ENCODE measurements around the gene FOXP4. TPM values are rescaled to one million over a fixed set of nuclear protein-coding genes. Genes with fewer than 3 reads are reported as not detected.

Gene FOXP4
- total RNA-seq, 1 experiment from 2014 or later, result 26.0 TPM

DNA sequence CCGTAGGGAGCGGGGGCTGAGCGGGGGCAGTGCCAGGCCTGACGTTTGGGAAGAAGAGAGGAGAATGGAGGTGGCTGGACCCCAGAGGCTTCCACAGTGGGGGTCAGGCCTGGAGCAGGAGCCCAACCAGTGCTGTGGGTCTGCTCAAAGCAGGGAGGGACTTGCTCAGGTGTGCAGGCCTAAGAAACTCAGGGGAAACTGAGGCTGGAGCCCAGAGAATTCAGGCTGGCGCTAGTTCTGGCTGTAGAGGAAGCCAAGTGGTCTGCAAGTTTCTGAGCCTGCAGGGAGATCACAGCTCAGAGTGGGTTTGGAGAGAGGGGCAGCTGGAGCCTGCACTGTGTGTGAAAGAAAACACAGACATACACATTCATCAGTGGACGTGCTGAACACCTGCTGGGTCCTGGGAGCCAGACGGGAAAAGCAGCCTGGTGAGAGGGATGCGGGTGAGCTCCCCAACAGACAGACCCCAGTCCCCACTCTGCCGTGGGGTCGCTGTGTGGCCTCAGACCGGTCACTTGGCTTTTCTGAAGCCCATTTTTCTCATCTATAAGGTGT is 17.7 kb upstream of the FOXP4 start:
- Histone ChIP-seq H3F3A (ENCODE audit: insufficient read depth, low read depth) (no peaks in the 10 kb centered on the region), H3K9me2 (ENCODE audit: insufficient read depth) (no peaks in the 10 kb centered on the region), H3K4me1 (replicated peaks; ENCODE audit: insufficient read depth) (peaks cover 14% of the 10 kb centered on the region; the same call in 1 of the 2 replicates), H3K27me3 (ENCODE audit: insufficient read depth, low read depth) (no peaks in the 10 kb centered on the region), H3K79me2 (ENCODE audit: low read depth) (no peaks in the 10 kb centered on the region), H3K4me2 (no peak overlapping the region), H3K36me3 (ENCODE audit: low read depth) (no peaks in the 10 kb centered on the region), H4K20me1 (ENCODE audit: insufficient read depth) (no peaks in the 10 kb centered on the region), H3K9me3 (ENCODE audit: insufficient read depth, low read depth) (no peaks in the 10 kb centered on the region), H2AFZ (no peak overlapping the region), H3K4me3 (no peak overlapping the region), H3K27ac (no peak overlapping the region)
- POLR2A ChIA-PET (ENCODE audit: unreplicated experiment), result no interaction called here
- intact Hi-C loops (cut with micrococcal nuclease; ENCODE audit: unreplicated experiment), result no loop called here
- CTCF ChIA-PET, result no interaction called here
- no peak for DNase-seq
- TF ChIP-seq EZH2 (IDR thresholded peaks at IDR 0.05; ENCODE audit: low read depth), result no peak
- TF ChIP-seq, protein P1, sequence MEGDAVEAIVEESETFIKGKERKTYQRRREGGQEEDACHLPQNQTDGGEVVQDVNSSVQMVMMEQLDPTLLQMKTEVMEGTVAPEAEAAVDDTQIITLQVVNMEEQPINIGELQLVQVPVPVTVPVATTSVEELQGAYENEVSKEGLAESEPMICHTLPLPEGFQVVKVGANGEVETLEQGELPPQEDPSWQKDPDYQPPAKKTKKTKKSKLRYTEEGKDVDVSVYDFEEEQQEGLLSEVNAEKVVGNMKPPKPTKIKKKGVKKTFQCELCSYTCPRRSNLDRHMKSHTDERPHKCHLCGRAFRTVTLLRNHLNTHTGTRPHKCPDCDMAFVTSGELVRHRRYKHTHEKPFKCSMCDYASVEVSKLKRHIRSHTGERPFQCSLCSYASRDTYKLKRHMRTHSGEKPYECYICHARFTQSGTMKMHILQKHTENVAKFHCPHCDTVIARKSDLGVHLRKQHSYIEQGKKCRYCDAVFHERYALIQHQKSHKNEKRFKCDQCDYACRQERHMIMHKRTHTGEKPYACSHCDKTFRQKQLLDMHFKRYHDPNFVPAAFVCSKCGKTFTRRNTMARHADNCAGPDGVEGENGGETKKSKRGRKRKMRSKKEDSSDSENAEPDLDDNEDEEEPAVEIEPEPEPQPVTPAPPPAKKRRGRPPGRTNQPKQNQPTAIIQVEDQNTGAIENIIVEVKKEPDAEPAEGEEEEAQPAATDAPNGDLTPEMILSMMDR (conservative IDR thresholded peaks at IDR 0.05), result no peak
- no TSS peak for BruUV-seq (replicated peaks)

DNA sequence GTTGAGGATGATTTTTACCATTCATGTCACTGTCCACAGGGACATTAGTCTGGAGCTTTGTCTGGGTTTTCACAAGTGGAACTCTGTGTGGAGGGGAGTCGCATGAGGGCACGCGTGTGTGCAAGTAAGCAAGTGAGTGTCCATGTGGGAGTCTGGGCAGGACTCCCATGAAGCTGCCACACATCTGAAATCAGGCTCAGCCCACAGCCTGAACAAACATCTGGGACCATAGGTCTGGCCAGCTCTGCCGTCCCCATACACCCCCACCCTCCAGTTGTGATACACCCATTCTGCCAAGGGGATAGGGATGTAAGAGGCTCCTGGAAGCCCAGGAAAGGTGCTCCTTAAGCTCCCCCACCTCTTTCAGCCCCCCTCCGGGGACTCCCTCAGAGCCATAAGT is 17.1 kb upstream of the FOXP4 start:
- intact Hi-C loops (cut with micrococcal nuclease; ENCODE audit: unreplicated experiment), result no loop called here
- CTCF ChIA-PET, result no interaction called here
- Histone ChIP-seq H3K36me3 (ENCODE audit: low read depth) (no peaks in the 10 kb centered on the region), H3K9me2 (ENCODE audit: insufficient read depth) (no peaks in the 10 kb centered on the region), H3K27me3 (ENCODE audit: insufficient read depth, low read depth) (no peaks in the 10 kb centered on the region), H3F3A (ENCODE audit: insufficient read depth, low read depth) (no peaks in the 10 kb centered on the region), H3K4me3 (no peak overlapping the region), H4K20me1 (ENCODE audit: insufficient read depth) (no peaks in the 10 kb centered on the region), H2AFZ (no peak overlapping the region), H3K4me1 (replicated peaks; ENCODE audit: insufficient read depth) (peaks cover 14% of the 10 kb centered on the region; the same call in 1 of the 2 replicates), H3K27ac (no peak overlapping the region), H3K4me2 (no peak overlapping the region), H3K9me3 (ENCODE audit: insufficient read depth, low read depth) (no peaks in the 10 kb centered on the region), H3K79me2 (ENCODE audit: low read depth) (no peaks in the 10 kb centered on the region)
- POLR2A ChIA-PET (ENCODE audit: unreplicated experiment), result no interaction called here
- BruUV-seq (replicated peaks), result no TSS peak
- no peak for DNase-seq
- no peak for TF ChIP-seq EZH2 (IDR thresholded peaks at IDR 0.05; ENCODE audit: low read depth)
- TF ChIP-seq, protein P1 (conservative IDR thresholded peaks at IDR 0.05), result no peak

DNA sequence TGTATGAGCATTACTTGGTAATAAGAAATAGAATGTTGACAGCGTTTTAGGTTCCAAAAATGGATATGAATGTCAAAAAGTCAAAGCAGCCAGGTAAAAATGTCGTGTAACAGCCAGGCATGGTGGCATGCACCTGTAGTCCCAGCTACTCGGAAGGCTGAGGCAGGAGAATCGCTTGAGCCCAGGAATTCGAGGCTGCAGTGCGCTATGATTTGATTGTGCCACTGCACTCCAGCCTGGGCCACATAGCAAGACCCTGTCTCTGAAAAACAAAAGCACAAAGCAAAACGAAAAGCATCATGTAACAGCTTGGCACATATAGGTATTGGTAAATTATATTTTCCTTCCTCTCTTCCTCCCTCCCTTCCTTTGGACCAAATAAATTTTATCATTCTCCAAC is 16.2 kb upstream of the FOXP4 start:
- H3K9me3 ChIP-seq (ENCODE audit: insufficient read depth, low read depth), result no peaks in the 10 kb centered on the region
- no peaks in the 10 kb centered on the region for H3K79me2 ChIP-seq (ENCODE audit: low read depth)
- H3K4me1 ChIP-seq (replicated peaks; ENCODE audit: insufficient read depth), result peaks cover 14% of the 10 kb centered on the region; the same call in 1 of the 2 replicates
- no peak overlapping the region for H3K27ac ChIP-seq
- H3K27me3 ChIP-seq (ENCODE audit: insufficient read depth, low read depth), result no peaks in the 10 kb centered on the region
- no peaks in the 10 kb centered on the region; the same call in 1 of the 2 replicates for H4K20me1 ChIP-seq (ENCODE audit: insufficient read depth)
- H2AFZ ChIP-seq, result no peak overlapping the region
- H3F3A ChIP-seq (ENCODE audit: insufficient read depth, low read depth), result no peaks in the 10 kb centered on the region
- intact Hi-C loops (cut with micrococcal nuclease; ENCODE audit: unreplicated experiment), result no loop called here
- DNase-seq, result no peak
- H3K4me3 ChIP-seq, result no peak overlapping the region
- H3K9me2 ChIP-seq (ENCODE audit: insufficient read depth), result no peaks in the 10 kb centered on the region
- H3K4me2 ChIP-seq, result no peak overlapping the region
- ChIA-PET CTCF (no interaction called here), POLR2A (ENCODE audit: unreplicated experiment) (interaction anchor here (0.6 to 0.7 kb wide), 2 partner anchors 9 to 14 kb away, joined by 5 read pairs; no protein-coding TSS in a partner anchor)
- no TSS peak for BruUV-seq (replicated peaks)
- no peak for TF ChIP-seq EZH2 (IDR thresholded peaks at IDR 0.05; ENCODE audit: low read depth)
- TF ChIP-seq, protein P1 (conservative IDR thresholded peaks at IDR 0.05), result no peak
- no peaks in the 10 kb centered on the region for H3K36me3 ChIP-seq (ENCODE audit: low read depth)
